Duodenal mucosa (tissue), 2 donors: ENCODE measurements around the gene ADGRG6.

Experiments
- H3K27ac ChIP-seq: one replicate; pipeline ENCODE4 v1.7.0; 2013; ENCODE audit warnings: low read depth, low read length
- H3K27me3 ChIP-seq, 2 donors: one replicate each; pipeline ENCODE4 v1.7.0; 2013; ENCODE audit warnings: low read length in 2 of 2, control low read depth in 1 of 2; ENCODE audit not compliant: insufficient read depth in 2 of 2, control insufficient read depth in 1 of 2
- H3K36me3 ChIP-seq, 2 donors: one replicate each; pipeline ENCODE4 v1.7.0; 2013; ENCODE audit warnings: low read length in 2 of 2, control low read depth in 1 of 2; ENCODE audit not compliant: insufficient read depth in 2 of 2, control insufficient read depth in 1 of 2
- H3K4me1 ChIP-seq, 2 donors: one replicate each; pipeline ENCODE4 v1.7.0; 2013; ENCODE audit warnings: low read length in 2 of 2, control low read depth in 1 of 2; ENCODE audit not compliant: insufficient read depth in 2 of 2, control insufficient read depth in 1 of 2
- H3K4me3 ChIP-seq, 2 donors: one replicate each; pipeline ENCODE4 v1.7.0; 2013; ENCODE audit warnings: low read length in 2 of 2, low read depth in 1 of 2
- H3K9ac ChIP-seq, 2 donors: one replicate each; pipeline ENCODE4 v1.7.0; 2013; ENCODE audit warnings: low read length in 2 of 2, low read depth in 1 of 2
- H3K9me3 ChIP-seq, 2 donors: one replicate each; pipeline ENCODE4 v1.7.0; 2013; ENCODE audit warnings: low read length in 2 of 2, control low read depth in 1 of 2; ENCODE audit not compliant: control insufficient read depth in 1 of 2

The ADGRG6 gene

GRCh38 chr6:142429195-142429594 is 127.4 kb downstream of the ADGRG6 start:
- Histone ChIP-seq H3K4me1 (no peaks in the 10 kb centered on the region), H3K27ac (no peak overlapping the region), H3K9me3 (no peaks in the 10 kb centered on the region), H3K9ac (no peak overlapping the region), H3K36me3 (no peaks in the 10 kb centered on the region), H3K4me3 (no peak overlapping the region), H3K27me3 (no peaks in the 10 kb centered on the region)

DNA sequence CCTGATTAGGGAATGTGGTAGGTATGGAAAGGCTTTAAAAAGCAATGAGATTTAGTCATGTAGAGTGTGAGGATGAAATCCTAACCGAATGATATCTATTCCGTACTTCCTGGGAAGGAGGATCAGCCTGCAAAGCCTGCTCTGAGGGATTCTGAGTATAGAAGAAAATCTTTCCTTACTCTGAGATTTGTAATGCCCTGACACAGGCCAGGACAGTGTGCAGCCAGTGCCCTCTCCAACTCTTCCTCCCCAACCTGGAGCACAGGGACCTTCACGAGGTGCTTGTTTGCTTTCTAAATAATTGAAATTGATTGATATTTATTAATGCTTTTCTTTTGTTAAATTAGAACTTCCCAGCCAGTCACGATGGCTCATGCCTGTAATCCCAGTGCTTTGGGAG is 131.6 kb downstream of the ADGRG6 start:
- Histone ChIP-seq H3K36me3 (no peaks in the 10 kb centered on the region), H3K27ac (no peak overlapping the region), H3K9me3 (no peaks in the 10 kb centered on the region), H3K27me3 (no peaks in the 10 kb centered on the region), H3K9ac (no peak overlapping the region), H3K4me3 (no peak overlapping the region), H3K4me1 (no peaks in the 10 kb centered on the region)

DNA sequence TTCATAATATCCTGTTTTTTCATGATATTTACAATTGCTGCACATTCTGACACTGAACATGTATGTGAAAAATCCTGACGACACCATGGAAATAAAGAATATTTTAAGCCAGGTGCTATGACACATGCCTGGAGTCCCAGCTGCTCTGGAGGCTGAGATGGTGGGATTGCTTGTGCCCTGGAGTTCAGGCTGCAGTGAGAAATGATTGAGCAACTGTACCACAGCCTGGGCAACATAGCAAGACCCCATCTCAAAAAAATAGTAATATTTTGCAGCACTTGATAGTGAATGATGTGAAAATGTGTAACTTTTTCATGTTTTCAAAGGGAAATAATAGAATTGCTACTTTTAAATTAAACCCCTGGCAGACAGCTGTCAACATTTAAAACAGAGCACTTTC is 137.1 kb downstream of the ADGRG6 start:
- no peaks in the 10 kb centered on the region for H3K36me3 ChIP-seq
- no peak overlapping the region for H3K9ac ChIP-seq
- no peaks in the 10 kb centered on the region for H3K27me3 ChIP-seq
- H3K4me1 ChIP-seq, result no peaks in the 10 kb centered on the region
- no peak overlapping the region for H3K4me3 ChIP-seq
- no peaks in the 10 kb centered on the region for H3K9me3 ChIP-seq
- H3K27ac ChIP-seq, result no peak overlapping the region

GRCh38 chr6:142440600-142441293 is 138.9 kb downstream of the ADGRG6 start:
- Histone ChIP-seq H3K9ac (no peak overlapping the region), H3K36me3 (no peaks in the 10 kb centered on the region), H3K4me3 (no peak overlapping the region), H3K4me1 (peaks cover 9 to 11% of the 10 kb centered on the region in 2 donors), H3K9me3 (no peaks in the 10 kb centered on the region), H3K27ac (no peak overlapping the region), H3K27me3 (no peaks in the 10 kb centered on the region)

GRCh38 chr6:142441716-142442115 is 139.9 kb downstream of the ADGRG6 start:
- H3K27ac ChIP-seq, result no peak overlapping the region
- H3K4me1 ChIP-seq, result peaks cover 9 to 11% of the 10 kb centered on the region in 2 donors
- no peaks in the 10 kb centered on the region for H3K36me3 ChIP-seq
- H3K27me3 ChIP-seq, result no peaks in the 10 kb centered on the region
- H3K9me3 ChIP-seq, result no peaks in the 10 kb centered on the region
- no peak overlapping the region for H3K9ac ChIP-seq
- H3K4me3 ChIP-seq, result no peak overlapping the region

GRCh38 chr6:142443102-142443501 is 141.3 kb downstream of the ADGRG6 start:
- Histone ChIP-seq H3K36me3 (peaks cover 0 to under 1% of the 10 kb centered on the region in 2 donors), H3K4me1 (peaks cover 9 to 11% of the 10 kb centered on the region in 2 donors), H3K4me3 (no peak overlapping the region), H3K27ac (no peak overlapping the region), H3K9ac (no peak overlapping the region), H3K27me3 (no peaks in the 10 kb centered on the region), H3K9me3 (no peaks in the 10 kb centered on the region)

DNA sequence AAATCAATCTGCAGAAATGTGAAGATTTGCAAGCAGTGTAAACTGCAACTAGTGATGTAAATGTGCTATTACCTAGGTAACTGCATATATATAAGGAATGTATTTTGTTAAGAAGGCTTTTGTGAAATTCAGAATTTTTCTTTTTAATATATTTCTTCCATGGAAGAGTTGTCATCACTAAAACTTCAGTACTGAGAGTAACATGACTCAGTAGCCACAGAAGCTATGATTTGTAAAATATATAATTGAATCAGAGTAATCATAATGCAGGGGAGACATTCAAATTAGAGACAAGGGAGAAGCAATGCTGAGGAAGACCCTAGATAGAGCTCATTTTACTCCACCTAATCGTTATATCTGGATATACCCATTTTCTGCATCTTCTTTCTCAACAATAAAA is 141.7 kb downstream of the ADGRG6 start:
- Histone ChIP-seq H3K4me3 (no peak overlapping the region), H3K9me3 (no peaks in the 10 kb centered on the region), H3K36me3 (peaks cover 0 to 4% of the 10 kb centered on the region in 2 donors), H3K4me1 (peaks cover 9 to 11% of the 10 kb centered on the region in 2 donors), H3K27me3 (no peaks in the 10 kb centered on the region), H3K9ac (no peak overlapping the region), H3K27ac (no peak overlapping the region)

DNA sequence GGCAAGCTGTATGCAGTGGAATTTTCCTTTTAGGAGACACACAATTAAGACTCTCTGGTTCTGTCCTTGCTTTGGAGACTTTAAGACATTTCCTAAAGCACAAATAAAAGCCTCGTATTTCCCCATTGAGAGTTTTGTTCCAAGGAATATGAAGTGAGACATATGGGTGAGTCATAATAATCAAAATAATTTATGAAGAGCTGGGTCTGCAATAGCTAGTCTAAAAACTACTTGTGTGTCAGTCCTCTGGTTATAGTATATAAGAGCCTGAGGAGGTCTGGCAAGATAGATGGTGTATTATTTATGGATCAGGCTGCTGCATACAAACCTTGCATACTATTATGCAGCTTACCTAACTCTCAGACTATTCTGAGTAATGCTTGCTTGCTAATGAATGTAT is 142.6 kb downstream of the ADGRG6 start:
- Histone ChIP-seq H3K9ac (no peak overlapping the region), H3K9me3 (no peaks in the 10 kb centered on the region), H3K27me3 (no peaks in the 10 kb centered on the region), H3K4me3 (no peak overlapping the region), H3K27ac (no peak overlapping the region), H3K4me1 (peaks cover 9 to 11% of the 10 kb centered on the region in 2 donors), H3K36me3 (peaks cover 0 to 4% of the 10 kb centered on the region in 2 donors)

DNA sequence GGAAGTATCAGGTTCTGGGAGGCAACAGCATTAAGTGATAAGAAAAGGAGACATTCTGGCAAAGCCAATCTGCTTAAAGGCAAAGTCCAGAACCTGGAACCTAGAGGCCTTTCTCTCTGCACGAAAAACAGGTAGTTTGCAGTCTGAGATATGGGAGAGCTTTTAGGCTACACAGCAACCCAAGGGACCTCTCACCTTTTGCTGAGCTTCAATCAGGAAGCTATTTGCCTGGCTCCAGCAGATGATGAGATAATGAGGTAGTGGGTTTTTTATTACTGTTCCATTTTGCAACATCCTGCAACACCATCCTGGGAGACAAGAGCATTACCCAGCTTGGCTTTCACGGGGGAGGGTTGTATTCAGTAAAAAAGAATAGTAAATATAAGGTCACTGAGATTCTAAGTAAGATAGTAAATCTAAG is 143.1 kb downstream of the ADGRG6 start:
- Histone ChIP-seq H3K9ac (no peak overlapping the region), H3K36me3 (peaks cover 0 to 4% of the 10 kb centered on the region in 2 donors), H3K27me3 (no peaks in the 10 kb centered on the region), H3K9me3 (no peaks in the 10 kb centered on the region), H3K27ac (no peak overlapping the region), H3K4me1 (peaks cover 9 to 11% of the 10 kb centered on the region in 2 donors), H3K4me3 (no peak overlapping the region)

- H3K4me3 ChIP-seq, result no peak overlapping the region
- peaks cover 9 to 11% of the 10 kb centered on the region in 2 donors for H3K4me1 ChIP-seq
- H3K27ac ChIP-seq, result no peak overlapping the region
- no peak overlapping the region for H3K9ac ChIP-seq
- peaks cover 0 to 4% of the 10 kb centered on the region in 2 donors for H3K36me3 ChIP-seq
- H3K27me3 ChIP-seq, result no peaks in the 10 kb centered on the region
- no peaks in the 10 kb centered on the region for H3K9me3 ChIP-seq
These were observed 144.4 kb downstream of the ADGRG6 start for GRCh38 chr6:142446168-142446567.
